ENCODE data around the gene EML4.
"Not testable (repeated sequence)": the region's sequence is repeated elsewhere in the genome, so short reads cannot be mapped to it uniquely, and the experiment has no call there.

The EML4 gene, protein sequence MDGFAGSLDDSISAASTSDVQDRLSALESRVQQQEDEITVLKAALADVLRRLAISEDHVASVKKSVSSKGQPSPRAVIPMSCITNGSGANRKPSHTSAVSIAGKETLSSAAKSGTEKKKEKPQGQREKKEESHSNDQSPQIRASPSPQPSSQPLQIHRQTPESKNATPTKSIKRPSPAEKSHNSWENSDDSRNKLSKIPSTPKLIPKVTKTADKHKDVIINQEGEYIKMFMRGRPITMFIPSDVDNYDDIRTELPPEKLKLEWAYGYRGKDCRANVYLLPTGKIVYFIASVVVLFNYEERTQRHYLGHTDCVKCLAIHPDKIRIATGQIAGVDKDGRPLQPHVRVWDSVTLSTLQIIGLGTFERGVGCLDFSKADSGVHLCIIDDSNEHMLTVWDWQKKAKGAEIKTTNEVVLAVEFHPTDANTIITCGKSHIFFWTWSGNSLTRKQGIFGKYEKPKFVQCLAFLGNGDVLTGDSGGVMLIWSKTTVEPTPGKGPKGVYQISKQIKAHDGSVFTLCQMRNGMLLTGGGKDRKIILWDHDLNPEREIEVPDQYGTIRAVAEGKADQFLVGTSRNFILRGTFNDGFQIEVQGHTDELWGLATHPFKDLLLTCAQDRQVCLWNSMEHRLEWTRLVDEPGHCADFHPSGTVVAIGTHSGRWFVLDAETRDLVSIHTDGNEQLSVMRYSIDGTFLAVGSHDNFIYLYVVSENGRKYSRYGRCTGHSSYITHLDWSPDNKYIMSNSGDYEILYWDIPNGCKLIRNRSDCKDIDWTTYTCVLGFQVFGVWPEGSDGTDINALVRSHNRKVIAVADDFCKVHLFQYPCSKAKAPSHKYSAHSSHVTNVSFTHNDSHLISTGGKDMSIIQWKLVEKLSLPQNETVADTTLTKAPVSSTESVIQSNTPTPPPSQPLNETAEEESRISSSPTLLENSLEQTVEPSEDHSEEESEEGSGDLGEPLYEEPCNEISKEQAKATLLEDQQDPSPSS

DNA sequence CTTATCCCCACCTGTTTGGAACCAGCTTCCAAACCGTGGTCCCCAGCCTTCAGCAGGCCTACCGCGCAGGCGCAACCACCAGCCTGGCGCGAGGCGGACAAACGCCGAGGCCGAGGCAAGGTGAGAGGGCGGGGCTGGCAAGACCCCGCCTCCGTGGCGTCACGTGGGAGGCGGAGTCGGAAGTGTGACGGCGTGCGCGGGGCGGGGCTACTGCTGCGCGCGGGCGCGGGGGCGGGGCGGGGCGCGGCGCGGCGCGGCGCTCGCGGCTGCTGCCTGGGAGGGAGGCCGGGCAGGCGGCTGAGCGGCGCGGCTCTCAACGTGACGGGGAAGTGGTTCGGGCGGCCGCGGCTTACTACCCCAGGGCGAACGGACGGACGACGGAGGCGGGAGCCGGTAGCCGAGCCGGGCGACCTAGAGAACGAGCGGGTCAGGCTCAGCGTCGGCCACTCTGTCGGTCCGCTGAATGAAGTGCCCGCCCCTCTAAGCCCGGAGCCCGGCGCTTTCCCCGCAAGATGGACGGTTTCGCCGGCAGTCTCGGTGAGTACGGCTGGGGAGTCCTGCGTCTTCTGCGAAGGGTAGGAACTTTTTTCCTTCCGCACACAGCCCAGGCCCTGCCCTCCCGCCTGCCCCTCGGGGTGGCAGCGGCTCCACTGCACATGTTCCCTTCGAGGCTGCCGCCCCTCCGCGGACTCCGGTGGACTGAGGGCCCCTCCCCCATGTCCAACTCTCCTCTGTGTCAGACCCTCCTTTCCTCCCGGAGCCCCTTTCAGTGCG lies at the start of gene EML4:
Gene EML4 (plus strand): TSS at position 254 of the 774 bp plus-strand sequence. CDS start 259 bp downstream, at position 513.
- peak; percentile 84 to 97 for DNase-seq

DNA sequence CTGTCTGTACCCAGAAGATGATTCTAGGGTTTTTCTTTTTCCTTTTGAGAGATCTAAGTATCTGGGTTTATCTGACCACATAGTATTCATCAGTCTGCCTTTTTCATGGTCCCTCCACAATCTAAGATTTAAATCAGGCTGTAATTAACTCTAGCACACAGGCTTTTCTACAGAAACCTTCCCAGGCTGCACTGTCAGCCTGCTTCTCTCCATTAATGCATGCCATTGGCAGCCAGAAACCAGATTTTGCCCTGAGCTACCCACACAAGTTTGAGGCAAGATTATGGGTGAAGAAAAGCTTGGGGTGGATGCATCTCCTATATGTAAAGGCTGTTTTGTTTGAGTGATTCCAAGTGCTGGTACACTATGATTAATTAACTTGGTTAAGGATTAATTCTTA lies 45.7 kb upstream of the EML4 start:
- DNase-seq: no peak

DNA sequence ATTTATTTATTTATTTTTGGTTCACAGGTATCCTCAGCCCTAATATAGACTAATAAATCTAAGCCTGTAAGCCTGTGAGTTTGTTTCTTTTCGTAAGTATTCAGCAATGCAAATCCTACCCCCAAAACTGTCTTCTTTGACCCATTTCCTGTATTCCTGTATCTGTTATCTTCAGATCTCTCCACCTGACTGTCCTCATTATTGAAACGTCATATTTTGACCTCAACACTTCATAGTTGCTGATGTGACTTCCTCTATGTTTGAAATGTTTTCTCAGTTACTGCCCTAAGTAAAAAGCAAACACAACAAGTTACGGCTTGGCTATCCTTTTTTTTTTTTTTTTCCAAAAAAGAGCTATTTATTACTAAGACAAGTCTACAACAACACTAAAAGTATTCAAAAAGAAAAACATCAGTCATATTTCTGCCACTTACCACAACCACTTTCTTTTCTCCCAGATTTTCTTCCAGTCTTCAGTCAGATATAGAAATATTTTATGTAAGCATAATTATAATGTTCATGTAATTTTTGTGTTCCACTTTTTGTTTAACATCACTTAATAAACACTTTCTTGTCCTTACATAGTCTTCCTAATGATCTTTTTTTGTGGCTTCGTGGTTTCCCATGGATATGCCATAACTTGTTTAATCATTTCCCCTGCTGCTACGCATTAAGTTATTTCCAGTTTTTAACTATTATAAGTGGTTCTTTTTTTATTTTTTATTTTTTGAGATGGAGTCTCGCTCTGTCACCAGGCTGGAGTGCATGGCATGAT lies 45.0 kb upstream of the EML4 start:
- no peak for DNase-seq

DNA sequence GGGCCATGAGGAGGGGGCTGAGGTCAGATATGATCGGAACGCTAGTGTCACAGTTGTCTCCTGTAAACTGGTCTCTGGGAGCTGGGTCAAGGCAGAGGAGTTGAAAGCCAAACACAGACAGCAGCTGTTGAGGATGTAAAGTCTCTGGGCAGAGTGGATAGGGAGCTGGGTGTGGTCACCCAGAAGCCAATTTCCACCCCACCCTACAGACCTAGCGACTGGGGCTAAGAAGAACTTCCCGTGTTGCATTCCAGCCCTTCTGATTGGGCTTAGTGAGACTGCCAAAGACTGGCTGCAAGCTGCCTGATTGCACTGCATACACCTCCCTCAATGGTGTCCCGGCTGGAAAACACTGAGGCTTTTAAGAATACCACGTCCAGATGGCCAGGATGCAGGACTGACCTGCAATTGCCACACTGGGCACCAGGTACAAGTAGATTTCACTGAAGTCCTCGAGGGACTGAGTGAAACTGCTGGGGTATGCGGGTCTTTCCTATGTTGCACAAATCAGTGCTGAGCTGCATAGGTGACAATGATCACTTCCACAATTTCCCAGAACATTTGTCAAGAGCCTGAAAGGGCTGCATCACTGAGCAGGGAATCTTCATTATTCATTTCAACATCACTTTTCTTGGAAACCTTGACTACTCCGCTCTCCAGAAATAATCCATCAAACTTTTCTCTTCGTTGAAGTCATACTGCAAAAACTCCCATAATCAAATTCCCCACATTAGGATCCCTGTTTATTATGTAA lies 43.1 kb upstream of the EML4 start:
- DNase-seq: peak; percentile 16 to 41

DNA sequence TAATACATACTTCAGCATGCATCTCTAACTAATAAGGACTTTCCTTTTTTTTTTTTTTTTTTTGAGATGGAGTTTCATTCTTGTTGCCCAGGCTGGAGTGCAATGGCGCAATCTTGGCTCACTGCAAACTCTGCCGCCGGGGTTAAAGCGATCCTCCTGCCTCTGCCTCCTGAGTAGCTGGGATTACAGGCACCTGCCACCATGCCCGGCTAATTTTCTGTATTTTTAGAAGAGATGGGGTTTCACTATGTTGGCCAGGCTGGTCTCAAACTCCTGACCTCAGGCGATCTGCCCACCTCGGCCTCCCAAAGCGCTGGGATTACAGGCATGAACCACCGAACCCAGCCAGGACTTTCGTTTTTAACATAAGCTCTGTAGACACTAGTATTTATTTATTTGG lies 42.3 kb upstream of the EML4 start:
- not testable (repeated sequence) for DNase-seq

DNA sequence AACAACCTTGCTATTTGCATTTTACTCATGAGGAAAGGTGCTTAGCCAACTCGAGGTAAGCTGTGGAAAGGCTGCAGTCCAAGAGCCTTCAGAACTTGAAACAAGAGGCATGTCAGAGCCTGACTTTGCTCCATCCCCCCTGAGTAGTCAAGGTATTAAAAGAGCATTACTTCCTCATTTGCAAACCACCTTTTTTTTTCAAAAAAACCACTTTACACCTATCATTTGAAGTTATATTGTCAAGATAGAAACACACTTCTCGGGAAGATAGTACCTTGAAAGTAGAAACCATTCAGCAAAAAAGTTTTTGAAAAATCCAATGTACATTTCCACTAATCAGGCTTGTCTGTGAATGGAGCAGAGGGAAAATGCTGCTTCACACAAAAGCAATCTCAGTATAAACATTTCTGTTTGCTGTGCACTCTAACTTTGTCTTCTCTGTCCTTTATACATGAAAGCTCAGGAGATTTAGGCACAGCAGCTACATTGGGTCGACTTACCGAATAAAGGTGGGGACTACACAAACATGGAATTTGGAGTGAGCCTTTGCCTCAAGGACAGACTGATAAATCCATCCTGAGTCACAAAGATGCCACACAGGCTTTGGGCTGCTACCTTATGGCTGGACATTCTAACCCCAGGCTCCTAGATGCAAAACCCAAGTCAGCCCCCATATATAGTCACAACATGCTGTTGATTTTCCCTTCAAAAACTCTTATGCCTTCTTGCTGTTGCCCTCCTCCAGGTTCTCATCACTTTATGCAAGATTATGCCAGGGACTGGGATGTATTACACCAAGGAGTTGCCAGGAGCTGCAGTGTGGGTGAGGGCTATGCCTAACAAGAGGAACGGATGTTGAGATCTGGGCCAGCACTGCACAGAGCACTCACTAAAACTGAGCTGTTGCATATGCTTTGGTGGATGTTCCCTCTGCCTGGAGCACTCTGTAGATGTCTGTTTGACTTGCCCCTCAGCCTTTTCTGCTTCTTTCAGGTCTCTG lies 41.4 kb upstream of the EML4 start:
- DNase-seq: no peak

DNA sequence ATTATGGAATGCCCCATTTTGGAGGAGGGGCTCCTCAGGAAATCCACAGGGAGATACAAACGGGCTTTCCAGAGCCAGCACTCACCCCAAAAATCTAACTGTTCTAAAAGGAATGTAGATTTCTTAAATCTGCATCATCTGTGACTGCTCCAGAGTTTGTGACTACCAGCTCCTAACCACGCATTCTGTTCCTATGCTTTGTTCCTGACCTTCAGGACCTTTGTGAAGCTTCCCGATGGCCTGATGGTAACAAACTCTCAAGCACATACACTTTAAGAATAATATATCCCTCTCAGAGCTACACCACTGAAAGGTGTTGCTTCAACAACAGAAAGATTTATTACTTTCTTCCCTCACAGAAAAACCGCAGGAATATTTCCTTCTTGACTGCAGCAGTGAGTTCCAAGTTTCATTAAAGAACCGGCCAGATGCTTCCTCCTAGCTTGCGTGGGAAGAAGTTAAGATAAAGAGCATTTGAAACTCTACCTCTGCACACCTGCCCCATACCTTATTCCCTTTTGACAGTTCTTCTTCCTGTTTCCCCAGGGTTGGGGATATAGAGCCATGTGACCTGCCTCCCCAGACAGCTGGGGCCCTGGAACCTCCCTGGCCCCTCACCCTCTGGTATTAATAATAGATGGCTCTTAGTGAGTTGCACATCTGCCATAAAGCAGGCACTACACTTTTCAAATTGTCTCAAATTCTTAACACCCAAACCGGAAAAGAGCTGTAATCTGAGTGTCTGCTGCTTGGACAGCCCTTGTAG lies 40.2 kb upstream of the EML4 start:
- peak; percentile 87 to 96 for DNase-seq

DNA sequence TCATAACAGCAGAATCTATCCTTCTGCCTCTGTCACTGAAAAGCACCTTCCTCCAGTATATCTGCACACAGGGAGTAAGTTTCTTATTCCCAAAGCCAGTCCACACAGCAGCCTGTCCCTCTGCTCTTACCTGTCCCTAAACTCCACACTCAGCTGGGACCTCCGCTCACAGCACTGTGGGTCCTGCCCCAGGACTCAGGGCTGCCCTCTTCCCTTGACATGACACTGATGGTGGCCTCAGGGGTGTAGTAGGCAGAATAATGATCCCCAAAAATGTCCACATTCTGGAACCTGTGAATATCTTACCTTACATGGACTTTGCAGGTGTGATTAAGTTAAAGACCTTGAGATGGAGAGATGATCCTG lies 39.7 kb upstream of the EML4 start:
- DNase-seq: no peak

DNA sequence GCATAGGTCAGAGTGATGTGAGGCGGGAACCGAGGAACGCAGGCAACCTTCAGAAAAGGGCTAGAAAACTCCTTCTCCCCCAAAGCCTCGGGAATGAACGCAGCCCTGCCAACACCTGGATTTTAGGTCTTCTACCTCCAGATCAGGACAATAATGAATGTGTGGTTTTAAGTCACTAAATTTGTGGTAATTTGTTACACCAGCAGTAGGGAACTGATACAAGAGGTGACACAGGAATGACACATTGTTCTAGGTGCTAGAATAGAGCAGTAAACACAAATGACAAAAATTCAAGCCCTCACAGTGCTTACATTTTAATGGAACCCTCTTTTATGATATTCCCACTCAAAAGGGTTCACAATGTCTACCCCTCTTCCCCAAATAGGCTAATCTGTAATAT lies 39.2 kb upstream of the EML4 start:
- no peak for DNase-seq

DNA sequence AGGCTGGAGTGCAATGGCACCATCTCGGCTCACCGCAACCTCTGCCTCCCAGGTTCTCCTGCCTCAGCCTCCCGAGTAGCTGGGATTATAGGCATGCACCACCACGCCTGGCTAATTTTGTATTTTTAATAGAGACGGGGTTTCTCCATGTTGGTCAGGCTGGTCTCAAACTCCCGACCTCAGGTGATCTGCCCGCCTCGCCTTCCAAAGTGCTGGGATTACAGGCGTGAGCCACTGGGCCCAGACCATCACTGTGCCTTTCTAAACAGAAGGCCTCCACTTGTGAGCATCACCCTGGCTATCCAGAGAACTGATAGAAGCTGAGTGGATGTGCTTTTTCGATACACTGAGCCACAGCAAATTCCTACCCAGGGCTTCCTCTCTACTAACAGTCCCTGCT lies 38.3 kb upstream of the EML4 start:
- not testable (repeated sequence) for DNase-seq

DNA sequence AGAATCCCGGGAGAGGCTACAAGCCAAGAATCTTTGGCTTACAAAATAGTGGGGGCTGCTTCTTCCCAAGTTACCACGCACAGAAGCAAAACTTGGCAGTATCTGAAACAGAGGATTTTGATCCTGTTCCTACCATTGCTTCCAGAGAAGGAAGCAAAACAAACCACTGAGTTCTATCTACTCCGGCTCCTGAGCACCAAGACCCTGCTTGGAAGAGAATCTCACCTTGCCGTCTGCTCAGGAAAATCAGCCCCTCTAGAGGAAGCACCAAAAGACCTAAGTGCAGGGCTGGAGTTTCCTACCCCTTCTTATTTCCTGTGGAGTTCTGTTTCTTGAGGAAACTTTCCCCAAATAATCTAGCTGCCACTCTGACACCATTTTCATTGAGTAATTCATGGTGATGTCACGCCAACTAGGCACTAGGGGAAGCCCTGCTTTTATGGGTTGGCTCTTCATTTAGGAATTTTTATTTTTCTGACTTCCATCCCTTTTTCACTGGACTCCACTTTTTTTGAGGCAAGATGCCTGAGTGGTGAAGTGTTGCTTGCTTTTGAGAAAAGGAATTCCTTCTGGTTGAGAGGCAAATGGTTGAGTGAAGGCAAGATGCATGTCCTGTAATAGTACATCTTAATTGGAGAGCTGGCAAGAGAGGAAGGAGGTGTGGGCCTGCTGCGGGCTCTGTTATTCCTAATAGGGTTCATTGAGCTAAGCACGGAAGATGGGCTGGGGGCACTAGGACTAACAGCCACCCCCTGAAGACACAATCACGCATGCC lies 36.8 kb upstream of the EML4 start:
- DNase-seq: peak in 1 of 2 experiments; percentile 30

DNA sequence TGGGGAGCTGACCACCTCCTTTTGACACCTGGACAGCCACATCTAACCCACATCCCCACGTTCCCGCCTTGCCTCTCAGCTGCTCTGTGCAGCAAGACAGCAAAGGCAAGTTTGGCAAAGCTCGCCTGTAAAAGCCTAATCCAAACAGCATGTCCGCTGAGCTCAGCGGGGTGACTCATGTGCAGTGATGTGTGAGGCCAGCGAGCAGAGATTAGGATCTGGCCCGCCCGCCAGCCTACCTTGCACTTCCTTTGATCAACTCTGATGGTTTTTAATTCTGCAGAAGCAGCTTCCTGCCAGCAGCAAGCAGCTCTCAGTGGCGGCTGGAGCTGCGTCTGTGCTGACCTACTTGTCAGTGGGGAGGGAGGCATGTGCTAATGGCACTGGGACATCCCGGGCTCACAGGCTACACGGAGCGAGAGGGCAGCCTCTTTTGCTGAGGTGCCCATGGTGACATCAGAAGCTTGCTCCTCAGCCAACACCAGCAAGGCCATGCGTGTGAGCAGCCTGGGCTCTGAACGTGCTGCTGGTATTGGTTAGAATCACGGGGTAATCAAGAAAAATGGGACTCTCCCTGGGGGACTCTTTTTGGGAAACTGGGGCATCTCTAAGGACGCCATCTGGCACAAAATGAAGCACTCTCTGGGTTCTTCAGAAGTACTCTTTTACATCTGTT lies 36.0 kb upstream of the EML4 start:
- DNase-seq: peak; percentile 92 to 98

DNA sequence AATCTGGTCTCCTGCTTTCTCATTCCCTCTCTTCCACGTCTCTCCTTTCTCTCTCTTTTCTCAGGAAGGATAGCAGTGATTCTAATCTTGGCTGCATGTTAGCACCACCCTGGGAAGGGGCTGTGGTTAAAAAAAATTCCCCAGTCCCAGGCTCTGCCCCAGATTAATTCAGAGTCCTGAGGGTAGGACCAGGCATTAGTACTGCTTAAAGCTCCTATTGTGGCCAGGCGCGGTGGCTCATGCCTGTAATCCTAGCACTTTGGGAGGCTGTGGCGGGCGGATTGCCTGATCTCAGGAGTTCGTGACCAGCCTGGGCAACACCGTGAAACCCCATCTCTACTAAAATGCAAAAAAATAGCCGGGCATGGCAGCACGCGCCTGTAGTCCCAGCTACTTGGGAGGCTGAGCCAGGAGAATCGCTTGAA lies 35.4 kb upstream of the EML4 start:
- peak in 1 of 2 experiments; percentile 59 for DNase-seq

DNA sequence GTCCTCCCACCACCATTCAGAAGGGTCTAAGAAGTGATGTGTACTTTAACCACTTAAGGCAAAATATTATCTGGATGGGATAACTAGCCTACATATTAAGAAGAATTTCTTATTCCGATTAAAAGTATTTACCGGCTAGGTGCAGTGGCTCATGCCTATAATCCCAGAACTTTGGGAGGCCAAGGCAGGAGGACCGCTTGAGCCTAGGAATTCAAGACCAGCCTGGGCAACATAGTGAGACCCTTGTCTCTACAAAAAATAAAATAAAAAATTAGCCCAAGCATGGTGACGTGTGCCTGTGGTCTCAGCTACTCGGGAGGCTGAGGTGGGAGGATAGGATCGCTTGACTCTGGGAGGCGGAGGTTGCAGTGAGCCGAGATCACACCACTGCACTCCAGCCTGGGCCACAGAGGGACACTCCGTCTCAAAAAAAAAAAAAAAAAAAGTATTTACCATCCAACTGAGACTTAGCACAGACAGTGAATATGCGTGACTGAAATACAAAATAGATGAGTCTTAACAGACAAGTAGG lies 34.7 kb upstream of the EML4 start:
- not testable (repeated sequence) for DNase-seq

DNA sequence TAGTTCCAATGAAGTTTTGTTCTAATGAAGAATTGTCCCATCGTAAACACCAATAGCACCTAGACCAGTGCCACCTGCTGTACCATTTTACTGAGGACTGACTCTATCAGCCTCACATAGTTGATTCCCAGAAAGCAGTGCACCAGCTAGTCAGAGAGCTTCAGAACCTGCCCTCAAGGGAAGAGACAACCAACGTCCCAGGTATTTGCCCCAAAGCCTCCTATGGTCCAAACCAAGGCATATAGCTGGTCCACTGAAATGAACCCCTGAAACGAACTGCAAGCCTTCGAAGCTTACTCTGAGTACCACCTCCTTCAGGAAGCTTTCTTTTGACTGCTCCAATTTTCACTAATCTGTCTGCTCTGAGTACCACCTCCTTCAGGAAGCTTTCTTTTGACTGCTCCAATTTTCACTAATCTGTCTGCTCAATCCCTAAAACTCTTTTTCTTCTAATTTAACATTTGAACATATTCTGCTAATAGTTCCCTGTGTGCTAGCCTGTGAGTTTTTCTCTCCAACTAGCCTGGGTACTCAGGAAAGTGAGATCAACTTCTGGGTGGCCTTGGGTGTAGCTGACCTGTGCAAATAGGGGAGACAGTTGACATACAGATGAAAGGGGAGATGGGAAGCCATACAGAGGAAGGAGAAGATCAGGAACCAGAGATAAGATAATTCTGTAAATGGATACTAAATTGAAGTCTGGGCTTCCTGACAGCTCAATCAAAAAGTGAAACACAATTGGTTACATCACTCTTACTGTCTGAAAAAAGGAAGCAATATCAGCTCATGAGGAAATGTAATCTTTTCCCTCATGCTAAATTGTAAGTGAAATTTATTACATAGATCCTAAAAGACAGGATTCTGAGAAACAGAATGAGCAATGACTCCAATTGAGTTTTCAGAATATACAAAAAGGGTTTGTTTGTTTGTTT lies 33.5 kb upstream of the EML4 start:
- DNase-seq: no peak

DNA sequence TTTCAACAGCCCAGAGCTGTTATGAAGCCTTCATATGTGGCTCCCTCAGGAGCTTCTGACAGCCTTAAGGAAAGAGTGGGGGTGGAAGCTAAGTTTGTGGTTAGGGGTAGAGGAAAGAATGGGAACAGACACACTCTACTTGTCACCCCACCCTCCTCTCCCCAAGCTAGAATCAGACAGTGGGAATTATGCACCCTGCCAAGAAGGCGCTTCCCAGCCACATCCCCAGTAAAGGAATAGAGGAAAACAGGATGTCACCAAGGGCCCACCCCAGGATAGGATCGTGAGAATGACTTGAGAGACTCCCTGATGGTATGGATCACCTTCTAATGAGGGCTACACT lies 32.4 kb upstream of the EML4 start:
- no peak for DNase-seq

Data from NCI-H524 (cell line).